ENCODE results near the gene C22orf23. TPM values are rescaled to one million over a fixed set of nuclear protein-coding genes. Genes with fewer than 3 reads are reported as not detected.
"Not testable (repeated sequence)": the region's sequence is repeated elsewhere in the genome, so short reads cannot be mapped to it uniquely, and the experiment has no call there.

C22orf23 gene
- total RNA-seq, 1 donor from 2014 or later, result 0.30 TPM

GRCh38 chr22:37982938-37983859 is 29.8 kb upstream of the C22orf23 start:
- intact Hi-C loops (cut with micrococcal nuclease), result no loop called here
- DNase-seq, result no peak
- ATAC-seq, result no peak

DNA sequence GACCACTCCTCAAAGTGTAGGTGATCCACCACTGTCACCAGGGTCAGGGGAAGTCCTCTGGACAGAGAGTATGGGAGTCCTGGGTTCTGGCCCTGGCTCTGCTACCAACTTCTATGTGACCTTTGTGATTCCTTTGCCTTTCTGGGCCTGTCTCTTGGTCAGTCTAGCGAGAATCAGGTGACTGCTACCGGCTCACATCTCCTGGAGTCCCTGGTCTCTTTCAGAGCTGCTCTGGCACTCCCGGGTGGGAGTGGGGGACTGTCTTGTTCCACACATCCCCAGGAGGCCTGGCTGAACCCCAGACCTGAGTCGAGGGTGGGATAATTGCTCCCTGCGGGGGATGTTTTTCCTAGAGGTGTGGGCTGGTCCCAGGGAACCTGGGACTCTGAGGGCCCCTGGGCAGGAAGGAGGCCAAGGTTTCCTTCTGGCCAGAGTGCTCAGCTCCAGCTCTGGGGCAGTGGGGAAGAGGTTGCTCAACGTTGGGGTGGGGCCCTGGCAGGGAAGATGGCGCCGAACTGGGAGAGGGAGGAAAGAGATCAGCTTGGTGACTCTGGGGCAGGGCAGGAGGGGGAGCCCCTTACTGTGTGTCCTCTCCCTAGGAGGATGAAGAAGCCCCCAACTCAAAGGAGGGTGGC is 28.9 kb upstream of the C22orf23 start:
- ATAC-seq, result peak; percentile 11
- intact Hi-C loops (cut with micrococcal nuclease), result no loop called here
- no peak for DNase-seq

DNA sequence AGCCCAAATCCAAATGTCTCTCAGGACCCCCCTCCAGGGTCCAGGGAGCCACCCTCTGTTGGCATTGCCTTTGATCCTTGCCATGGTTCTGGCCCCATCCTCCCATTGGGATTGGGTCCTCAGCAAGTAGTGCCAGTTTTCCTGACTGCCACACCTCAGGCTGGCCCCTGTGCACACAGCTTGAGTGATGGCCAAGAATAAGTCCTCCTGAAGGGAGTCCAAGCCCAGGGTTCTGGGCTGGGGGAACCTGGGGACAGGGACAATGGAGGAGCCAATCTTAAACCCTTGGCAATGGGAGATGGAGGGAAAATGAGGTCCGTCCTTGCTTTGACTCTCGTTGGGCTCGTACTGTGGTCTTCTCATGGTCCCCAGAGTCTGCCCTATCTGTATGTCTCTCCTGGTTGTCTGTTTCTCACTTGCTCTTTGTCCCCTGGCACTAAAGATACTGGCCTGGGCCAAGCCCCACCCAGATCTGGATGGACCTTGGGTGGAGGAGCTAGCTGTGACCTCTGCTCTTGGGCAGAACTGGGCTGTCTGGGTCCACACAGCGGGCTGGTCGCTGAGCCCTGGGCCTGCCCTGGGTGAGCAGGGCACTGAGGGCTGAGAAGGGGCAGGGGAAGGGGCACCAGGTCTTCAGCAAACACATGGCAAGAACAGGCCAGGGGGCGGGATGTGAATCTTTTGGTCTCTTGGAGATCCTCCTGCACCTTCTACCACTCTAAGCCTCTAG is 28.0 kb upstream of the C22orf23 start:
- intact Hi-C loops (cut with micrococcal nuclease), result no loop called here
- DNase-seq (no peak), ATAC-seq (peak; percentile 44)

GRCh38 chr22:37979782-37980181 is 26.4 kb upstream of the C22orf23 start:
- ATAC-seq (no peak), DNase-seq (no peak)
- intact Hi-C loops (cut with micrococcal nuclease), result no loop called here

GRCh38 chr22:37976547-37976946 is 23.1 kb upstream of the C22orf23 start:
- no peak for ATAC-seq

GRCh38 chr22:37976022-37976421 is 22.6 kb upstream of the C22orf23 start:
- intact Hi-C loops (cut with micrococcal nuclease); DNase-seq; ATAC-seq: not testable (repeated sequence)

More at GRCh38 chr22:37976547-37976946, 23.1 kb upstream of the C22orf23 start:
- DNase-seq, result no peak
- intact Hi-C loops (cut with micrococcal nuclease), result no loop called here

GRCh38 chr22:37975153-37975552 is 21.8 kb upstream of the C22orf23 start:
- DNase-seq (no peak), ATAC-seq (no peak)
- intact Hi-C loops (cut with micrococcal nuclease), result no loop called here

DNA sequence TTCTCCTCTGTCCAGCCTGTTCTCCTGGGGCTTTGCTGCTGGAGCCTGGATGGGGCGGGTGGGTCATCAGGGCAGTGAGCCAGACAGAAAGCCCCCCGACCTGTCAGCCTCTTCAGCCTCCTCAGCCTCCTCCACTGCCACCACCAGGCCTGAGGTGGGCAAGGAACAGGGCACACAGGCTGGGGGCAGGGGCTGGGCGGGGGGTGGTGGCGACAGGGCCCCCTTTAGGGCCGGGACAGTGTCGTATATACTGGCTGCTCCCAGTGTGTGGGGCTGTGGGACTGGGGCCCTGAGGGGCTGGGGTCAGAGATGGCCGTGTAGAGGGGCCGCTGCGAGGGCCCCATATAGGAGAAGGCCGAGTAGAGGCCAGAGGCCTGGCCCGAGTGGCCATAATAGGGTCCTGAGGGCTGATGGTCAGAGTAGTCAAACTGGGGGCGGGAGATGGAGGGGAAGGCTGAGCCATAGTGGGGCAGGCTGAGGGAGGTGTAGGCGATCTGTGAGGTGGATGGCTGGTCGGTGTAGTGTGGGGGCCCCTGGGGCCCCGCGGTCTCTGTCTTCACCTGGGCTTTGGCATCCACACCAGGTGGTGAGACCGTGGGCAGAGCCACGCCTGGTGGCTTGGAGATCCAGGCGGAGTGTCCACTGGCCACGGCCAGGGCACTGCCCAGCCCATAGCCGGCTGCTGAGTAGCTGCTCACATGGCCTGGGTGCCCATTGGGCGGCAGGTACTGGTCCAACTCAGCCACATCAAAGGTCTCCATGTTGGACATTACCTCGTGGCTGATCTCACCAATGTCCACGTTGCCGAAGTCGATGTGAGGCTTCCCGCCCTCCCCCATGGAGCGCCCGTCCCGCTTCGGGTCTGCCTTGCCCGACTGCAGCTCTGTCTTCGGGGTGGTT is 20.1 kb upstream of the C22orf23 start:
- DNase-seq (no peak), ATAC-seq (no peak)

DNA sequence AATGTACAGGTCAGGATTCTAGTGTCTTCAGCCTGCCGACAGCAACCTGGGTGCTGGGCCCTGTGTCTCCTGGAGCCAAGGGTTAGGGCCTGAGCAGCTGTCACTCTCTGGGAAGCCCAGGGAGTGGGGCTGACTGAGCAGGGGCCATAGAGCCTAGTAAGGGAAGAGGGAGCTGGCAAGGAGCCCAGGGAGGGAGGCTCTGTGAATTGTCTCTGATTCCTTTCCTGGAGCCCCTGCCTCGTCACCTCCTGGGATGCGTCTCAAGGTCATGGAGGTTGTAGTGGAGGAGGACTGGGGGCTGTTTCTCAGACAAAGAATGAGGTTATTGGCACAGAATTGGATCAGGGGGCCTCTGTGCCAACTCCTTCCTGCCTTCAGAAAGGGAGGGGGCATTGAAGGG is 19.1 kb upstream of the C22orf23 start:
- intact Hi-C loops (cut with micrococcal nuclease), result no loop called here
- DNase-seq, result no peak
- no peak for ATAC-seq

More for the DNA sequence above, 20.1 kb upstream of the C22orf23 start:
- intact Hi-C loops (cut with micrococcal nuclease), result no loop called here

- intact Hi-C loops (cut with micrococcal nuclease), result no loop called here
- ATAC-seq (no peak), DNase-seq (no peak)
These were observed 18.4 kb upstream of the C22orf23 start for GRCh38 chr22:37971475-37972434.

- DNase-seq (no peak), ATAC-seq (no peak)
- intact Hi-C loops (cut with micrococcal nuclease), result no loop called here
These were observed 17.5 kb upstream of the C22orf23 start for GRCh38 chr22:37970864-37971263.

GRCh38 chr22:37968452-37969251 is 15.3 kb upstream of the C22orf23 start:
- intact Hi-C loops (cut with micrococcal nuclease), result no loop called here
- DNase-seq, result no peak
- ATAC-seq, result no peak

DNA sequence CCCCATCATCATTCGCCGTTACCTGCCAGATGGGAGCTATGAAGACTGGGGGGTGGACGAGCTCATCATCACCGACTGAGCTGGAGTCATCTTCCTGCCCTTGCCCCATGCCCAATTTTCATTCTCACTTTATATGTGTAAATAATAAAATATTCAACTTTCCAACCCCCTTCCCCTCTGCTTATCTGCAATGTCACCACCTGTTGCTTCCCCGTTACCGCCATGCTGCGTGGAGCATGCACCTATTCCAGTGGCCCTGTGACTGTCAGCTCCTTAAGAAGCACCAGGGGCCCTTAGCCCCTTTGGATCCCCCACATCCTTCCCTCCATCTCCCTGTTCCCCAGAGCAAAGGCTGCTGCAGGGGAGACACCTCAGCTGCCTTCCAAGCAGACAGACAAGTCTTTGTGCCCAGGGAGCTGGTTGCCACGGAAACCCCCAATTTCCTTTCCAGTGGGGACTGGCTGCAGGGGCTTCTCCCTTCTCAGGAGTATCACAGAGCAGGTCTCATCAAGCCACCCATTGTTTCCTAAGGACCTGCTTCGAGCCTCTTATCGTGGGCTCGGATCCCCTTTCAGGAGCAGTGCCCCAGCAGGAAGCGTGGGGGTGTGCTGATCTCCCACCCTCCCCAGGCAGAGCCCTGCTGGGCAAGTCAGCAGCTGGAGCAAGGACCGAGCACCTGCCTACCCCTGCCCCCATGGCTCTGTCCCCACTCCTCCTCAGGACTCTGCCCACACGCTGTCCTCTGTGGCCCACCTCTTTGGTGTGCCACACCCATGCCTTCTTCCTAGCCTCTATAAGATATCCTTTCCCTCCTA is 14.4 kb upstream of the C22orf23 start:
- intact Hi-C loops (cut with micrococcal nuclease), result no loop called here
- DNase-seq (no peak), ATAC-seq (no peak)

- ATAC-seq (no peak), DNase-seq (no peak)
- intact Hi-C loops (cut with micrococcal nuclease), result no loop called here
These were observed 13.7 kb upstream of the C22orf23 start for GRCh38 chr22:37967147-37967546.

DNA sequence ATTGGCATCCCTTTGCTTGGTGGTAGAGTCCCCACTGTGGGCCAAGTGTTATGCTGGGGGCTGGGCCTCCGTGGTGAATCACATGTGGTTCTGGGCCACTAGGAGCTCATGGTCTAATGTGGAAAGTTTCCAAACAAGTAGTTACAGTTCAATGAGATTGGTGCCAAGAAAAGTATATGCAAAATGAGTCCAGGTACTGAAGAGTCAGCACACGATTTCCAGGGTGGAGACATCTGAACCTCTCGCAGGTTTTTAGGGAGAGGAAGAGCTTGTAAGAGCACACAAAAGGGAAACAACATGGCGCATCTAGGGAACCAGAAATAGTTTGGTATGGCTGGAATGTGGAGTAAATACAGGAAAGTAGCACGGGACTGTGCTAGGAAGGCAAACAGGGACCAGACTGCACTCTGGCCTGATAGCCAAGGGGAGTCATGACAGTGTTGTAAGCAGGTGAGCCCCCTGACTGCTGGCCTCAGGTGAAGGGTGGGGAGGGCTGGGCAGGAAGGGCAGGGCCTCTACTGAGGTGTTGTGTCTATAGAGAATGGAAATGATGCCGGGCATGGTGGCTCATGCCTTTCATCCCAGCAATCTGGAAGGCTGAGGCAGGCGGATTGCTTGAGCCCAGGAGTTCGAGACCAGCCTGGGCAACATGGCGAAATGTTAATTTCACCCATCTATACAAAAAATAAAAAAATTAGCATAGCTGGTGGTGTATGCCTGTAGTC is 12.7 kb upstream of the C22orf23 start:
- ATAC-seq (peak; percentile 55), DNase-seq (no peak)
- intact Hi-C loops (cut with micrococcal nuclease), result no loop called here

DNA sequence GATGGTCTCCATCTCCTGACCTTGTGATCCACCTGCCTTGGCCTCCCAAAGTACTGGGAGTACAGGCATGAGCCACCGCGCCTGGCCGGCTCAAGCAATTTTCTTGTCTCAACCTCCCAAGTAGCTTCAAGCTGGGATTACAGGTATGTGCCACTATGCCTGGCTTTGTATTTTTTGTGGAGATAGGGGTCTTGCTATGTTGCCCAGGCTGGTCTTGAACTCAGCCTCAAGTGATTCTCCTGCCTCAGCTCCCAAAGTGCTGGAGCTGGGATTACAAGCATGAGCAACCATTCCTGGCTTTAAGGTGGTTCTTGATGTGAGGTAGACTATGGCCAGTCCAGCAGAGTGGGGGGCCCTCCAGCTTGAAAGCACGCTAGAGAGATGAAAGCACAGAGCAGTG is 7.7 kb upstream of the C22orf23 start:
- DNase-seq (no peak), ATAC-seq (no peak)
- intact Hi-C loops (cut with micrococcal nuclease), result no loop called here

All from left ventricle myocardium superior (tissue), 1 donor.